GM18519 (cell line): ENCODE measurements around the gene PROP1.
"Not testable (repeated sequence)": the region's sequence is repeated elsewhere in the genome, so short reads cannot be mapped to it uniquely, and the experiment has no call there.

Source experiments
- ATAC-seq: cut with Tn5 transposase; IDR thresholded peaks from one replicate; pipeline ENCODE4 v1.9.1; 2021; ENCODE audit warnings: mild to moderate bottlenecking, moderate library complexity; ENCODE audit not compliant: unreplicated experiment, low FRiP score

The PROP1 gene

GRCh38 chr5:177995691-177996595 lies at the start of gene PROP1:
Gene PROP1 (minus strand): TSS chr5:177996242. CDS start chr5:177995933, 309 bp downstream.
- no peak for ATAC-seq

- ATAC-seq = not testable (repeated sequence)
Measured at GRCh38 chr5:178019379-178020030, 23.5 kb upstream of the PROP1 start.

- not testable (repeated sequence) for ATAC-seq
Measured at GRCh38 chr5:178012758-178013157, 16.7 kb upstream of the PROP1 start.

- not testable (repeated sequence) for ATAC-seq
Measured at GRCh38 chr5:178011816-178012554, 15.9 kb upstream of the PROP1 start.

GRCh38 chr5:178007272-178007671 lies 11.2 kb upstream of the PROP1 start:
- not testable (repeated sequence) for ATAC-seq

GRCh38 chr5:178006536-178007231 lies 10.6 kb upstream of the PROP1 start:
- not testable (repeated sequence) for ATAC-seq

- ATAC-seq = not testable (repeated sequence)
Measured at GRCh38 chr5:178006181-178006535, 10.1 kb upstream of the PROP1 start.

GRCh38 chr5:177997846-177998245 lies 1.8 kb upstream of the PROP1 start:
- ATAC-seq = no peak

- ATAC-seq = no peak
Measured at GRCh38 chr5:177997319-177997670, 1.3 kb upstream of the PROP1 start.

- ATAC-seq = no peak
Measured at GRCh38 chr5:177996660-177997318, 747 bp upstream of the PROP1 start.

GRCh38 chr5:177994561-177995190 lies 1.4 kb downstream of the PROP1 start:
- ATAC-seq = no peak

GRCh38 chr5:177994063-177994462 lies 2.0 kb downstream of the PROP1 start:
- no peak for ATAC-seq

- ATAC-seq = no peak
Measured at GRCh38 chr5:177992466-177992865, 3.6 kb downstream of the PROP1 start.

- no peak for ATAC-seq
Measured at GRCh38 chr5:177988989-177989625, 6.9 kb downstream of the PROP1 start.

GRCh38 chr5:177987326-177987725 lies 8.7 kb downstream of the PROP1 start:
- ATAC-seq = no peak

- ATAC-seq = no peak
Measured at GRCh38 chr5:177985430-177986040, 10.5 kb downstream of the PROP1 start.

- ATAC-seq = no peak
Measured at GRCh38 chr5:177984584-177985206, 11.3 kb downstream of the PROP1 start.
